Neuronal stem cell (in vitro differentiated cells): ENCODE results near the gene C6orf47.

Experiments
- DNase-seq: peaks from one replicate; pipeline ENCODE4 v3.0.0-alpha.2; 2013; ENCODE audit warnings: low spot score
- H2AFZ ChIP-seq: one replicate; pipeline ENCODE4 v1.6.1; 2013; ENCODE audit warnings: mild to moderate bottlenecking, low read length, inconsistent platforms
- H2AK5ac ChIP-seq: 2 replicates; pipeline ENCODE4 v1.6.1; 2013; ENCODE audit warnings: low read depth, mild to moderate bottlenecking, inconsistent platforms, low read length, moderate library complexity, mixed read lengths
- H2BK120ac ChIP-seq: 2 replicates; pipeline ENCODE4 v1.6.1; 2013; ENCODE audit warnings: low read depth, mild to moderate bottlenecking, inconsistent platforms, low read length, moderate library complexity, mixed read lengths
- H2BK12ac ChIP-seq: one replicate; pipeline ENCODE4 v1.6.1; 2013; ENCODE audit warnings: low read length, inconsistent platforms
- H2BK15ac ChIP-seq: 2 replicates; pipeline ENCODE4 v1.6.1; 2013; ENCODE audit warnings: mild to moderate bottlenecking, low read length, inconsistent platforms, mixed read lengths
- H2BK5ac ChIP-seq: one replicate; pipeline ENCODE4 v1.6.1; 2013; ENCODE audit warnings: inconsistent platforms, mild to moderate bottlenecking, low read length, moderate library complexity
- H3K14ac ChIP-seq: one replicate; pipeline ENCODE4 v1.6.1; 2013; ENCODE audit warnings: low read length, inconsistent platforms
- H3K18ac ChIP-seq: 2 replicates; pipeline ENCODE4 v1.6.1; 2013; ENCODE audit warnings: low read length, inconsistent platforms
- H3K23ac ChIP-seq: 2 replicates; pipeline ENCODE4 v1.6.1; 2013; ENCODE audit warnings: low read depth, mild to moderate bottlenecking, mixed read lengths, low read length, inconsistent platforms; ENCODE audit not compliant: poor library complexity
- H3K27ac ChIP-seq: replicated peaks from 3 replicates; pipeline ENCODE4 v1.5.1; 2013; ENCODE audit warnings: low read length, inconsistent platforms
- H3K27me3 ChIP-seq, 3 experiments: 2 replicates each; pipeline ENCODE4 v1.6.1; 2013; ENCODE audit warnings: low read length in 3 of 3, mild to moderate bottlenecking in 2 of 3, inconsistent platforms in 1 of 3, low read depth in 1 of 3, mixed read lengths in 1 of 3, moderate library complexity in 1 of 3; ENCODE audit not compliant: control insufficient read depth in 3 of 3, insufficient read depth in 3 of 3
- H3K36me3 ChIP-seq, 2 donors: replicated peaks in 1 of 2; 2 replicates each; pipeline ENCODE4 v1.6.1; 2013; ENCODE audit warnings: low read length in 2 of 2; ENCODE audit not compliant: control insufficient read depth in 2 of 2, insufficient read depth in 2 of 2
- H3K4ac ChIP-seq: 2 replicates; pipeline ENCODE4 v1.6.1; 2013; ENCODE audit warnings: inconsistent platforms, mild to moderate bottlenecking, low read length, moderate library complexity
- H3K4me1 ChIP-seq, 2 donors: 1 replicate in 1 of 2; 2 replicates in 1 of 2; pipeline ENCODE4 v1.6.1; 2013; ENCODE audit warnings: low read length in 2 of 2, low read depth in 1 of 2; ENCODE audit not compliant: control insufficient read depth in 2 of 2, insufficient read depth in 1 of 2
- H3K4me2 ChIP-seq: one replicate; pipeline ENCODE4 v1.6.1; 2013; ENCODE audit warnings: mild to moderate bottlenecking, low read length, inconsistent platforms; ENCODE audit not compliant: insufficient read depth, poor library complexity, severe bottlenecking
- H3K4me3 ChIP-seq, 2 donors: 2 replicates each; pipeline ENCODE4 v1.5.1; 2013; ENCODE audit warnings: low read length in 2 of 2, mild to moderate bottlenecking in 2 of 2, inconsistent platforms in 1 of 2, moderate library complexity in 1 of 2
- H3K79me1 ChIP-seq: one replicate; pipeline ENCODE4 v1.6.1; 2013; ENCODE audit warnings: low read depth, mild to moderate bottlenecking, inconsistent platforms, low read length, moderate library complexity
- H3K9ac ChIP-seq: one replicate; pipeline ENCODE4 v1.6.1; 2013; ENCODE audit warnings: mild to moderate bottlenecking, low read depth, low read length, inconsistent platforms; ENCODE audit not compliant: poor library complexity
- H3K9me3 ChIP-seq, 2 donors: replicated peaks in 1 of 2; 2 replicates each; pipeline versions ENCODE3 to v1.6.1; 2013; ENCODE audit warnings: low read length in 2 of 2, mild to moderate bottlenecking in 2 of 2, inconsistent platforms in 1 of 2, low read depth in 1 of 2, mixed read lengths in 1 of 2, moderate library complexity in 1 of 2; ENCODE audit not compliant: control insufficient read depth in 2 of 2, insufficient read depth in 1 of 2
- H4K8ac ChIP-seq: one replicate; pipeline ENCODE4 v1.6.1; 2013; ENCODE audit warnings: low read depth, mild to moderate bottlenecking, inconsistent platforms, low read length, moderate library complexity
- H4K91ac ChIP-seq: one replicate; pipeline ENCODE4 v1.6.1; 2013; ENCODE audit warnings: low read length, low read depth, mild to moderate bottlenecking, inconsistent platforms; ENCODE audit not compliant: poor library complexity
- WGBS, 2 donors: extraction: QIAGEN DNeasy Blood & Tissue Kit; methylation state at CpG; one replicate each; pipeline ENCODE4 v1.1.7; 2013; ENCODE audit warnings: missing lambda C conversion rate in 2 of 2, mixed read lengths in 1 of 2; ENCODE audit not compliant: insufficient read length in 2 of 2, insufficient replicate concordance in 1 of 2; ENCODE audit errors: extremely low coverage in 2 of 2; 5-methylcytosine and 5-hydroxymethylcytosine counted together

The C6orf47 gene

DNA sequence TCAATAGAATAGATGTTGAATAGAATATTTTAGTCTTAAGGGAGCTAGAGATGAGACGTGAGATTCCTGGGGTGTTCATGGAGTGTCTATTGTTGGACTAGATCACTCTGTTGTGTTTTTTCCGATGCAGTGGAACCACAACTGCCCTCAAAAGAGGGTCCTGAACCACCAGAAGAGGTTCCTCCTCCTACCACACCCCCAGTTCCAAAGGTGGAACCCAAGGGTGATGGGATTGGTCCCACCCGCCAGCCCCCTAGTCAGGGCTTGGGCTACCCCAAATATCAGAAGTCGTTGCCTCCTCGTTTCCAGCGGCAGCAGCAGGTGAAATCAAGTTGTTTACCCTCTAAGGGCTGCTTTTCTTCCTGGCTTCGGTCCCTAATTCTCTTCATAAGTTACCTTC is 31.6 kb downstream of the C6orf47 start:
- Histone ChIP-seq H2BK5ac (no peak overlapping the region), H2BK120ac (no peak overlapping the region), H3K4me3 (no peak overlapping the region), H2AK5ac (no peak overlapping the region), H3K9ac (no peak overlapping the region), H3K79me1 (peaks cover 12% of the 10 kb centered on the region), H3K18ac (no peak overlapping the region), H3K9me3 (no peaks in the 10 kb centered on the region), H4K8ac (no peak overlapping the region), H2BK12ac (no peak overlapping the region), H3K4me2 (no peak overlapping the region), H4K91ac (no peak overlapping the region), H3K27ac (no peak overlapping the region), H3K27me3 (no peaks in the 10 kb centered on the region), H3K4ac (no peak overlapping the region), H2AFZ (no peak overlapping the region), H3K36me3 (peaks cover 80 to 100% of the 10 kb centered on the region in 2 donors), H3K23ac (no peak overlapping the region), H2BK15ac (no peak overlapping the region), H3K4me1 (no peaks in the 10 kb centered on the region), H3K14ac (no peak overlapping the region)
- WGBS, 2 donors: no CpG with 5 or more reads among the region's 7 CpGs
- DNase-seq: no peak

DNA sequence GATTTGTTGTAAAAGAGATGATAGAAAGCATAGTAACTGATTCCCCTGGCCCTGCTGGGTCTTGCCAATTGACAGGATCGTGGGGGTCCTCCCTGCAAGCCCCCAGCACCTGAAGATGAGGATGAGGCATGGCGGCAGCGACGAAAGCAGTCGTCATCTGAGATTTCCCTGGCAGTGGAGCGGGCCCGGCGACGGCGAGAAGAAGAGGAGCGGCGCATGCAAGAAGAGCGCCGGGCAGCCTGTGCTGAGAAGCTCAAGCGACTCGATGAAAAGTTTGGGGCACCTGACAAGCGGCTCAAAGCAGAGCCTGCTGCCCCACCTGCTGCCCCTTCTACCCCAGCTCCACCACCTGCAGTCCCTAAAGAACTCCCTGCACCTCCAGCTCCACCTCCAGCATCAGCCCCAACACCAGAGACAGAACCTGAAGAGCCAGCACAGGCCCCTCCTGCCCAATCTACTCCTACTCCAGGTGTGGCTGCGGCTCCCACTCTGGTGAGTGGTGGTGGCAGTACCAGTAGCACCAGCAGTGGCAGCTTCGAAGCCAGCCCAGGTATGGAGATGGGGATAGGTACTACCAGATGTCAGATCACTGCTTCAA is 32.8 kb downstream of the C6orf47 start:
- Histone ChIP-seq H4K8ac (no peak overlapping the region), H3K14ac (no peak overlapping the region), H3K4me2 (no peak overlapping the region), H2BK15ac (no peak overlapping the region), H2AK5ac (no peak overlapping the region), H3K23ac (no peak overlapping the region), H2AFZ (no peak overlapping the region), H2BK12ac (no peak overlapping the region), H3K9me3 (no peaks in the 10 kb centered on the region), H3K18ac (no peak overlapping the region), H3K36me3 (peaks cover 75 to 100% of the 10 kb centered on the region in 2 donors), H2BK120ac (no peak overlapping the region), H3K27me3 (no peaks in the 10 kb centered on the region), H3K9ac (peak overlapping the region; percentile 45), H3K27ac (no peak overlapping the region), H3K4me1 (no peaks in the 10 kb centered on the region), H4K91ac (peak overlapping the region; percentile 60), H3K4ac (no peak overlapping the region), H2BK5ac (no peak overlapping the region), H3K4me3 (no peak overlapping the region), H3K79me1 (peaks cover 15% of the 10 kb centered on the region)
- no CpG with 5 or more reads among the region's 19 CpGs for WGBS, 2 donors
- DNase-seq: no peak

DNA sequence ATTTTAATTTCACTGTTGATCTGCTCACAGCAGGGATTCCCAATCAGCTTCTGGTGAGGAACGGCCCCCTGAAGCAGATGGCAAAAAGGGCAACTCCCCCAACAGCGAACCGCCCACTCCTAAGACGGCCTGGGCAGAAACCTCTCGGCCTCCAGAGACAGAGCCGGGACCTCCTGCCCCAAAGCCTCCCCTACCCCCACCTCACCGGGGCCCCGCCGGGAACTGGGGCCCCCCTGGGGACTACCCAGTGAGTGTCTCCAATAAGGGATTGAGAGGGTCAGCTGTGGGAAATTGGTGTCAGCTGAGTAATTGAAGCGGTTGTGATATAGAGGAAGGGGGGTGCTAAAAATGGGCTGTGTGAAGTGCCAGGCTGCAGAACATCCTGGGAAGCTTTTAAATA is 33.6 kb downstream of the C6orf47 start:
- Histone ChIP-seq H3K27me3 (no peaks in the 10 kb centered on the region), H3K27ac (no peak overlapping the region), H3K14ac (no peak overlapping the region), H4K8ac (no peak overlapping the region), H2BK120ac (no peak overlapping the region), H3K9ac (no peak overlapping the region), H2BK12ac (no peak overlapping the region), H2BK5ac (no peak overlapping the region), H2AK5ac (no peak overlapping the region), H3K4me1 (peaks cover 5 to 7% of the 10 kb centered on the region in 2 donors), H2AFZ (no peak overlapping the region), H2BK15ac (no peak overlapping the region), H3K36me3 (peaks cover 75 to 100% of the 10 kb centered on the region in 2 donors), H3K18ac (no peak overlapping the region), H3K4me2 (no peak overlapping the region), H3K4ac (no peak overlapping the region), H3K9me3 (no peaks in the 10 kb centered on the region), H3K4me3 (no peak overlapping the region), H3K79me1 (peaks cover 7% of the 10 kb centered on the region), H4K91ac (no peak overlapping the region), H3K23ac (no peak overlapping the region)
- DNase-seq: no peak
- no CpG with 5 or more reads among the region's 10 CpGs for WGBS, 2 donors

DNA sequence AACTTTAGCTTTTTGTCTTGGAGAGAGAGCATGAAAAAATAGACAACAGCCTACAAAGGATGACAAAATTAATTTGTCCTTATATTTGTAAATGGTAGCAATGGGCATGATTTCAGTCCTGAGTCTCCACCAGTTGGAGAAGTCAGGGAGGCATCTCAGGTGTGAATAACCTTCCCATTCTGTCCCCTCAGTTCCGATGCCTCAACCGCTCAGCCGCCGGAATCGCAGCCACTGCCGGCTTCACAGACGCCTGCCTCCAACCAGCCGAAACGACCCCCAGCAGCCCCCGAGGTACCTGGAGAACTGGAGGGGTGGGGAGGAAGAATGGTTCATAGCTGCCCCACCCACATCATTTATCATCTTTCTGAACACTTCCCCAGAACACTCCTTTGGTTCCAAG is 36.5 kb downstream of the C6orf47 start:
- no peak overlapping the region for H2BK15ac ChIP-seq
- H2BK12ac ChIP-seq: no peak overlapping the region
- H3K4me2 ChIP-seq: no peak overlapping the region
- no peak overlapping the region for H4K8ac ChIP-seq
- H3K27ac ChIP-seq: no peak overlapping the region
- H3K27me3 ChIP-seq: no peaks in the 10 kb centered on the region
- H3K4me1 ChIP-seq: peaks cover 5 to 11% of the 10 kb centered on the region in 2 donors
- no peak overlapping the region for H2AFZ ChIP-seq
- no peak overlapping the region for H2BK5ac ChIP-seq
- no peak overlapping the region for H3K18ac ChIP-seq
- DNase-seq: no peak
- no peak overlapping the region for H2AK5ac ChIP-seq
- no peak overlapping the region for H3K4ac ChIP-seq
- no peak overlapping the region for H3K23ac ChIP-seq
- no peak overlapping the region for H3K14ac ChIP-seq
- no CpG with 5 or more reads among the region's 10 CpGs for whole genome bisulfite sequencing, 2 donors
- H3K9me3 ChIP-seq: no peaks in the 10 kb centered on the region
- H3K9ac ChIP-seq: no peak overlapping the region
- H3K4me3 ChIP-seq: no peak overlapping the region
- peaks cover 61 to 78% of the 10 kb centered on the region in 2 donors for H3K36me3 ChIP-seq
- H3K79me1 ChIP-seq: peaks cover 5% of the 10 kb centered on the region
- H4K91ac ChIP-seq: no peak overlapping the region
- no peak overlapping the region for H2BK120ac ChIP-seq
